Measurements from ENCODE around the gene NEK10. TPM values are rescaled to one million over a fixed set of nuclear protein-coding genes. Genes with fewer than 3 reads are reported as not detected.

Gene NEK10
- total and polyA plus RNA-seq, 2 of the 4 experiments (the other 2 are of a cell fraction): 2.2 to 6.6 TPM

GRCh38 chr3:27127879-27128278 is 241.3 kb downstream of the NEK10 start:
- Histone ChIP-seq H4K5ac (ENCODE audit: low read depth, low read length) (no peak overlapping the region), H2AFZ (replicated peaks; ENCODE audit: low read length, poor library complexity) (no peak overlapping the region), H3K4ac (ENCODE audit: low read depth, low read length) (no peak overlapping the region), H2BK120ac (ENCODE audit: low read depth, low read length) (no peak overlapping the region), H3K79me1 (ENCODE audit: low read depth in 1 of 2, low read length in 2 of 2) (no peaks in the 10 kb centered on the region), H3K27me3 (ENCODE audit: control insufficient read depth, insufficient read depth, low read length) (no peaks in the 10 kb centered on the region), H3K4me2 (ENCODE audit: low read depth, low read length) (no peak overlapping the region), H2BK20ac (ENCODE audit: low read depth, low read length) (no peak overlapping the region), H3K9ac (ENCODE audit: low read depth, low read length) (no peak overlapping the region), H3K14ac (replicated peaks; ENCODE audit: low read depth, low read length) (no peak overlapping the region), H3K9me1 (ENCODE audit: insufficient read depth, low read length) (no peaks in the 10 kb centered on the region), H3K18ac (ENCODE audit: low read depth, low read length) (no peak overlapping the region), H4K8ac (ENCODE audit: low read depth in 2 of 2, low read length in 2 of 2) (no peak overlapping the region), H3K56ac (ENCODE audit: extremely low read depth, insufficient read depth, low read length) (no peak overlapping the region), H2AK5ac (ENCODE audit: low read depth, low read length) (no peak overlapping the region), H3K4me1 (ENCODE audit: control insufficient read depth, insufficient read depth, low read length) (no peaks in the 10 kb centered on the region), H3K9me3 (ENCODE audit: control insufficient read depth, insufficient read depth, low read length) (no peaks in the 10 kb centered on the region), H3K36me3 (ENCODE audit: control insufficient read depth, insufficient read depth, low read length) (no peaks in the 10 kb centered on the region), H2BK15ac (ENCODE audit: low read depth, low read length) (no peak overlapping the region), H4K91ac (ENCODE audit: insufficient read depth, low read depth, low read length) (no peak overlapping the region), H2AK9ac (replicated peaks; ENCODE audit: low read depth, low read length, poor library complexity) (no peak overlapping the region), H3K4me3 (ENCODE audit: insufficient read depth, low read depth, low read length) (no peak overlapping the region), H2BK5ac (ENCODE audit: low read depth, low read length, poor library complexity, severe bottlenecking) (no peak overlapping the region), H4K20me1 (ENCODE audit: insufficient read depth, low read length) (no peaks in the 10 kb centered on the region), H3K27ac (ENCODE audit: insufficient read depth, low read length) (no peak overlapping the region), H3K23ac (ENCODE audit: low read depth, low read length) (no peak overlapping the region)
- ATAC-seq (ENCODE audit: low read depth) (no peak), DNase-seq (no peak)
- no peak for TF ChIP-seq USF2 (IDR thresholded peaks at IDR 0.05; ENCODE audit: low read depth, low read length)
- TF ChIP-seq MAFK (IDR thresholded peaks at IDR 0.05; ENCODE audit: low read depth, low read length): no peak
- TF ChIP-seq MAZ (IDR thresholded peaks at IDR 0.05; ENCODE audit: borderline replicate concordance, low read depth, low read length): no peak
- TF ChIP-seq SMC3 (IDR thresholded peaks at IDR 0.05; ENCODE audit: low read depth, low read length): no peak
- TF ChIP-seq ELK1 (IDR thresholded peaks at IDR 0.05; ENCODE audit: borderline replicate concordance, low read depth, low read length): no peak
- TF ChIP-seq MXI1 (IDR thresholded peaks at IDR 0.05; ENCODE audit: borderline replicate concordance, low read depth, low read length): no peak
- TF ChIP-seq CTCF (conservative IDR thresholded peaks at IDR 0.05; ENCODE audit: low read depth, low read length): no peak
- no peak for TF ChIP-seq POLR2A (IDR thresholded peaks at IDR 0.05; ENCODE audit: low read depth, low read length)
- no peak for TF ChIP-seq RAD21 (IDR thresholded peaks at IDR 0.05; ENCODE audit: low read length)
- TF ChIP-seq BHLHE40 (IDR thresholded peaks at IDR 0.05; ENCODE audit: low read depth, low read length): no peak
- no peak for TF ChIP-seq NFE2L2 (IDR thresholded peaks at IDR 0.05; ENCODE audit: low read depth, low read length)
- WGBS, 2 experiments (ENCODE audit: extremely low coverage in 2 of 2, insufficient read length in 1 of 2): 20% methylated on average over 1 of the region's 3 CpGs; no CpG with 5 or more reads in 1 of the 2 experiments
- dilution Hi-C loops (cut with HindIII; ENCODE audit: low sequenced_read_pairs, unreplicated experiment): no loop called here
- in situ Hi-C loops (cut with MboI; ENCODE audit: low sequenced_read_pairs): no loop called here
- intact Hi-C loops (cut with micrococcal nuclease): no loop called here
- BruUV-seq (replicated peaks): no TSS peak
- ChIA-PET CTCF (interaction anchor here (0.6 to 2.0 kb wide), 2 partner anchors 126 to 154 kb away, joined by 3 to 9 read pairs; no protein-coding TSS in a partner anchor), POLR2A (ENCODE audit: unreplicated experiment) (no interaction called here)
